Right atrium auricular region (tissue), 2 donors: ENCODE data around the gene GLIPR1L2. TPM values are rescaled to one million over a fixed set of nuclear protein-coding genes. Genes with fewer than 3 reads are reported as not detected.

Experiments used
- DNase-seq: peaks from one replicate; pipeline ENCODE4 v3.0.0-alpha.2; 2019; ENCODE audit warnings: low spot score
- H3K27ac ChIP-seq, 2 donors: fragments of 200-600 bp; sonication (generic); 1 replicate in 1 of 2; 2 replicates in 1 of 2; pipeline ENCODE4 v1.5.1; 2016 to 2019
- H3K27me3 ChIP-seq, 2 donors: fragments of 200-600 bp; sonication (generic); one replicate each; pipeline versions ENCODE4 v1.5.1 to v1.6.0; 2017 to 2019
- H3K36me3 ChIP-seq: fragments of 200-600 bp; sonication (generic); one replicate; pipeline ENCODE4 v1.5.1; 2016
- H3K4me1 ChIP-seq, 2 donors: fragments of 200-600 bp; sonication (generic); one replicate each; pipeline versions ENCODE4 v1.5.1 to v1.6.0; 2017 to 2019
- H3K4me3 ChIP-seq, 2 donors: fragments of 200-600 bp; sonication (generic); 1 replicate in 1 of 2; 2 replicates in 1 of 2; pipeline ENCODE4 v1.5.1; 2017 to 2019; ENCODE audit warnings: mild to moderate bottlenecking in 1 of 2, moderate library complexity in 1 of 2
- H3K9me3 ChIP-seq, 2 donors: fragments of 200-600 bp; sonication (generic); one replicate each; pipeline ENCODE4 v1.5.1; 2019
- CTCF ChIP-seq, 2 donors: fragments of 200-600 bp; sonication (generic); IDR thresholded peaks; one replicate each; pipeline ENCODE4 v1.5.1; 2019; ENCODE audit warnings: antibody characterized with exemption in 2 of 2
- total RNA-seq, 2 donors: library from RNA; depleted of rRNA; stranded (reverse); fragments of >200 nt; gene quantifications; one replicate each; pipeline ENCODE4 v1.1.0, GENCODE V29; 2016

GLIPR1L2 gene
- total RNA-seq, 2 donors from 2014 or later: 2.3 to 3.8 TPM

- no peaks in the 10 kb centered on the region for H3K9me3 ChIP-seq
- H3K27ac ChIP-seq: no peak overlapping the region
- no peak for TF ChIP-seq CTCF (IDR thresholded peaks at IDR 0.05)
- H3K27me3 ChIP-seq: no peaks in the 10 kb centered on the region
- H3K4me3 ChIP-seq: no peak overlapping the region
- no peak for DNase-seq
- H3K36me3 ChIP-seq: no peaks in the 10 kb centered on the region
- H3K4me1 ChIP-seq: no peaks in the 10 kb centered on the region
These were observed 18.9 kb downstream of the GLIPR1L2 start for GRCh38 chr12:75409830-75410229.

GRCh38 chr12:75414671-75415070 lies 23.8 kb downstream of the GLIPR1L2 start:
- no peaks in the 10 kb centered on the region for H3K36me3 ChIP-seq
- no peaks in the 10 kb centered on the region for H3K4me1 ChIP-seq
- no peak overlapping the region for H3K27ac ChIP-seq
- TF ChIP-seq CTCF (IDR thresholded peaks at IDR 0.05): no peak
- H3K27me3 ChIP-seq: no peaks in the 10 kb centered on the region
- no peak for DNase-seq
- H3K9me3 ChIP-seq: no peaks in the 10 kb centered on the region
- H3K4me3 ChIP-seq: no peak overlapping the region

GRCh38 chr12:75419841-75420240 lies 29.0 kb downstream of the GLIPR1L2 start:
- no peaks in the 10 kb centered on the region for H3K9me3 ChIP-seq

GRCh38 chr12:75427491-75427890 lies 36.6 kb downstream of the GLIPR1L2 start:
- Histone ChIP-seq H3K4me1 (no peaks in the 10 kb centered on the region), H3K27ac (no peak overlapping the region), H3K27me3 (no peaks in the 10 kb centered on the region), H3K4me3 (no peak overlapping the region), H3K9me3 (no peaks in the 10 kb centered on the region), H3K36me3 (no peaks in the 10 kb centered on the region)
- DNase-seq: no peak
- no peak for TF ChIP-seq CTCF (IDR thresholded peaks at IDR 0.05)

More at GRCh38 chr12:75419841-75420240, 29.0 kb downstream of the GLIPR1L2 start:
- no peak for TF ChIP-seq CTCF (IDR thresholded peaks at IDR 0.05)
- Histone ChIP-seq H3K27ac (no peak overlapping the region), H3K4me3 (no peak overlapping the region), H3K36me3 (no peaks in the 10 kb centered on the region), H3K27me3 (no peaks in the 10 kb centered on the region), H3K4me1 (no peaks in the 10 kb centered on the region)
- no peak for DNase-seq

GRCh38 chr12:75428767-75429166 lies 37.9 kb downstream of the GLIPR1L2 start:
- no peak for TF ChIP-seq CTCF (IDR thresholded peaks at IDR 0.05)
- Histone ChIP-seq H3K9me3 (no peaks in the 10 kb centered on the region), H3K27ac (no peak overlapping the region), H3K4me3 (no peak overlapping the region), H3K36me3 (no peaks in the 10 kb centered on the region), H3K4me1 (no peaks in the 10 kb centered on the region), H3K27me3 (no peaks in the 10 kb centered on the region)
- DNase-seq: no peak

GRCh38 chr12:75432924-75433323 lies 42.0 kb downstream of the GLIPR1L2 start:
- H3K27me3 ChIP-seq: no peaks in the 10 kb centered on the region
- no peak overlapping the region for H3K4me3 ChIP-seq
- TF ChIP-seq CTCF (IDR thresholded peaks at IDR 0.05): no peak
- no peak for DNase-seq
- no peak overlapping the region for H3K27ac ChIP-seq
- no peaks in the 10 kb centered on the region for H3K36me3 ChIP-seq
- H3K9me3 ChIP-seq: peaks cover 0 to 19% of the 10 kb centered on the region in 2 donors
- no peaks in the 10 kb centered on the region for H3K4me1 ChIP-seq
